C4-2B (cell line): ENCODE data around the gene EEIG1.

Experiments used
- H3K27ac ChIP-seq: fragments of 450-650 bp; 2 replicates; pipeline ENCODE4 v1.5.1; 2017
- ZFX ChIP-seq: fragments of 450-650 bp; IDR thresholded peaks from 2 replicates; pipeline ENCODE4 v1.6.1; 2017
- TF ChIP-seq, protein P1 (sequence below): fragments of 450-650 bp; conservative IDR thresholded peaks from 2 replicates; pipeline ENCODE4 v1.5.1; 2017; ENCODE audit warnings: mild to moderate bottlenecking

EEIG1 gene

DNA sequence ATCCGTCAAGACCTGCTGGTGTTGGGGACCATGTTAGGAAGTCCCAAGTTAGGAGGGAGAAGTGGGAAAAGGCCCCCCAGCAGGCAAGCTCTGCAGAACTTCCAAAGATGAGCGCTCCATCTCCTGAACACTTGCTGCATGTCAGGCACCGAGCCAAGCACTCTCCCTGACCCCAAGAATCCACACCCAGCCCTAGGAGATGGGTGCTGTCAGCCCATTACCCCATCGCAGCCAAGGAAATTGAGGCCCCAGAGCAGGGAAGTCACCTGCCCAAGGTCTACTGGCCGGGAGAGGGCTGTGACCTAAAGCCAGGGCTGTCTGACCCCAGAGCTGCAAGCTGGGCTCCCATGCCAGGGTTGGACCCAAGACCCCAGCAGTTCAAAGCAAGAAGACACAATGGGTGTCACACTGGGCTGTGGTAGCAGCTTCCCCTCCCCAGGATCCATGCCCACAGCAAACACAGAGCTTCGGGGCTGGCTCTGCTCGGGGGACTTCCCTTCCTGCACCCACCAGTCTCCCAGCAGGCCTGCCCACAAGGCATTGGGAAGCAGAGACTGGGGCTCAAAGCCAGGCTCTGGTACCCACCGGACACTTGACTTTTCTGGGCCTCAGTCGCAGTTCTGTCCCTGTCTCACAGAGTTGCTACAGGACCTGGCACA is 13.5 kb downstream of the EEIG1 start:
- no peak for TF ChIP-seq ZFX
- TF ChIP-seq, protein P1, sequence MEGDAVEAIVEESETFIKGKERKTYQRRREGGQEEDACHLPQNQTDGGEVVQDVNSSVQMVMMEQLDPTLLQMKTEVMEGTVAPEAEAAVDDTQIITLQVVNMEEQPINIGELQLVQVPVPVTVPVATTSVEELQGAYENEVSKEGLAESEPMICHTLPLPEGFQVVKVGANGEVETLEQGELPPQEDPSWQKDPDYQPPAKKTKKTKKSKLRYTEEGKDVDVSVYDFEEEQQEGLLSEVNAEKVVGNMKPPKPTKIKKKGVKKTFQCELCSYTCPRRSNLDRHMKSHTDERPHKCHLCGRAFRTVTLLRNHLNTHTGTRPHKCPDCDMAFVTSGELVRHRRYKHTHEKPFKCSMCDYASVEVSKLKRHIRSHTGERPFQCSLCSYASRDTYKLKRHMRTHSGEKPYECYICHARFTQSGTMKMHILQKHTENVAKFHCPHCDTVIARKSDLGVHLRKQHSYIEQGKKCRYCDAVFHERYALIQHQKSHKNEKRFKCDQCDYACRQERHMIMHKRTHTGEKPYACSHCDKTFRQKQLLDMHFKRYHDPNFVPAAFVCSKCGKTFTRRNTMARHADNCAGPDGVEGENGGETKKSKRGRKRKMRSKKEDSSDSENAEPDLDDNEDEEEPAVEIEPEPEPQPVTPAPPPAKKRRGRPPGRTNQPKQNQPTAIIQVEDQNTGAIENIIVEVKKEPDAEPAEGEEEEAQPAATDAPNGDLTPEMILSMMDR, result no peak
- H3K27ac ChIP-seq, result peak overlapping the region; percentile 85

DNA sequence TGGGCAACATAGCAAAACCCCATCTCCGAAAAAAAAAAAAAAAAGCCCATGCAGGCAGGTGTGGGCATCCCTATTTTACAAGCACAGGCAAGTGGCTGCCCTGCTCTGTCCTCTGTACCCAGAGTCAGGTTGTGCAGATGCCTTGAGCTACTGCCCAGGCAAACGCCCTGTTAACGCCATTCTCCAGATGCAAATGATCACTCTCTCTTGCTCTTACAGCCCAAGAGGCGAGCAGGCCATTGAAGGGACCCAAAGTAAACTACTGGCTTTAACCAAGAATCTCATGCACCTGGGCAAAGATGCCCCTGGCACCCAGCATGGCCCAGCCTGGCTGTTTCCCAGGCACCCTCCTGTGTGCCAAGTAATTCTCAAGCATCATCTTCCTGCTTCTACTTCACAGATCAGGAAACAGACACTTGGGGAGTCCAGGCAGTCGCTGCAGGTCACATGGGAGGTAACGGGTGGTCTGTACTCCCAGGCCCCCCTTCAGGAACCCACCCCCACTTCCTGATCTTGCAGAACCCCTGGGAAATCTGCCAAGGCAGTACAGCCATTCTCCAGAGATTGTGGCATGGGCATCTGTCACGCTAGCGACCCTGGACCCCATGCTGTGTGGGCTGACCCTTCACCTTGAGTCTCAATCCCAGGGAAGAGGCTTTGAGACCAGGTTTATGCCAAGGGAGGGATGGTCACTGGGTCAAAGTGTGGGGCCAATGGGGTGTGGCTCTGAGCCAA is 14.2 kb downstream of the EEIG1 start:
- TF ChIP-seq, protein P1, result no peak
- no peak for TF ChIP-seq ZFX
- peak overlapping the region; percentile 85 for H3K27ac ChIP-seq

DNA sequence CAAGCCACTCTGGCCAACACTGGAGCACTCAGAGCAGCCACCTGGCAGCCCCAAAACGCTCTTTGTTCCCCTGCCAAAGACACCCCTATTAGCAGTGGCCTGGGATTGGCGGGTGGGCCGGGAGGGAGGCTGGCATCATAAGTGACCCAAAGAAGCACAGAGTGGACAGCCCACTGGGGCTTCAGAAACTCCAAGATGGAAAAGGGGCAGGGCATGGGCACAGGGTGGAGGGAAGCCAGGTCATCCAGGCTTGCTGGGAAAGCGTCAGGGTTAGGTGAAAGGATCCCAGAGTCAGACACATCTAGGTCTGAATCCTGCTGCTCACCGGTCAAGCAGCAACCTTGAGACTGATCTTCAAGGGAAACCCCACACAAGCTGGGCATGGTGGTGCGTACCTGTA is 14.8 kb downstream of the EEIG1 start:
- peak overlapping the region; percentile 85 for H3K27ac ChIP-seq
- TF ChIP-seq ZFX, result no peak
- TF ChIP-seq, protein P1, result no peak

DNA sequence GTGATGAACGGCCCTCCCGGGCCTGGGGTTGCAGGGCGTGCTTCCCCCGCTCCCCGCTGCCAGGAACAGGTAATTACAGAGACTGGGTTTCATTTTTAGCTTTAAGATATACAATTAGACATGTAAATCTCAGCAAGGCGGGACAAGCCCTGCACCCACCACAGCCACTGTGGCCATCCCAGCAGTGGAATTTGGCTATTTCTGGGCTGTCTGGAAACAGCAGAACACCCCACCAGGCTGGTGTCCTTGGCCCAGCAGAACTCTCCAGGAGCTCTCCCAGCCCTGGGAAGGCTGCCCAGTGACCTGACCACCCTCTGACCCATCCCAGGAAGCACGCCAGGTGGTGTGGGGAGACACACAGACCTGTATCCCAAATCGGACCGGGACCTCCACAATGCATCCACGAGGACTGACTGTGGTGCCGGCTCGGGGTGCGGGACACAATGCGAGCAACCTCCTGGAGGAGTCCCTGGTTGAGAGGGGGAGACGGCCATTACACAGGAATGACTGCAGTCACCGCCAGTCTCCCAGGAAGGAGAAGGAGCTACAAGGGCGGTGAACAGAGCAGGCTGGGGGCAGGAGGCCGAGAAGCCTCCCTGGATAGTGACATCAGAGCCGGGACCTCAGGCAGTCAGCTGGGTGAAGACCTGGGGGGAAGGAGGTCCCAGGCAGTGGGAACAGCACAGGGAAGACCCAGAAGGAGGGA is 17.3 kb downstream of the EEIG1 start:
- TF ChIP-seq, protein P1, result no peak
- TF ChIP-seq ZFX, result no peak
- H3K27ac ChIP-seq, result peak overlapping the region; percentile 85; the same call in 1 of the 2 replicates

DNA sequence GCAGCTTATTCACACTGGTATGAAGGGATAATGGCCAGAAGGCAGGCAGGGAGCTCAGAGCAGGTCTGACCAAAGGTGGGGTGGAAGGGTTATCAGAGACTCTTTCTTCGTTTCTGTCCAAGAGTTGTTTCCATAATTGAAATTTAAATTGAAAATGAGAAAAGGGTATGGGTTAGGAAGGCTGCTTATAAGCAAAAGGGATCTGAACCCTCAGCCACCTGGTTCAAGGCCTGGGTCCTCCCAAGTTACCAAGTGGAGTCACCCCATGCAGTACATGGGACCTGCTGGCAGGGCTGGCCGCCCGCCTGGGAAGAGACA is 17.8 kb downstream of the EEIG1 start:
- peak overlapping the region; percentile 85; the same call in 1 of the 2 replicates for H3K27ac ChIP-seq
- TF ChIP-seq ZFX, result no peak

DNA sequence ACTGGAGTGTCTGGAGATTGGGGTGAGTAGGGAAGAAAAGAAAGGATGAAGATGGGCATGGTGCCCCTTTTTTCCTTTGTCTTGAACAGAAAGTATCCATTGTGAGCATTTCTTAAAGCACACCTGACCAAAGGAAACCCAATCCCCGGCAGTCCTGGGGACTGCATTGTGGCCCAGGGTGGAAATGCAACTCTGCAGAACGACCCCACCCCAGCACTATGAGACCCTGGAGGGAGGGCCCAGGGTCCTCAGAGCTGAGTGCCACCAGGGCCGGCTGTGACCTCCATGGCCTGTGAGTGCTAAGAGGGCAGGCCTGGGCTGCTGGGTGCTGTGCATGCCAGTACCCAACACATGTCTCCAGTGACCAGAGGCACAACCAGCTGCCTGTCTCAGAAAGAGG is 18.5 kb downstream of the EEIG1 start:
- H3K27ac ChIP-seq, result no peak overlapping the region
- TF ChIP-seq, protein P1, result no peak
- TF ChIP-seq ZFX, result no peak

DNA sequence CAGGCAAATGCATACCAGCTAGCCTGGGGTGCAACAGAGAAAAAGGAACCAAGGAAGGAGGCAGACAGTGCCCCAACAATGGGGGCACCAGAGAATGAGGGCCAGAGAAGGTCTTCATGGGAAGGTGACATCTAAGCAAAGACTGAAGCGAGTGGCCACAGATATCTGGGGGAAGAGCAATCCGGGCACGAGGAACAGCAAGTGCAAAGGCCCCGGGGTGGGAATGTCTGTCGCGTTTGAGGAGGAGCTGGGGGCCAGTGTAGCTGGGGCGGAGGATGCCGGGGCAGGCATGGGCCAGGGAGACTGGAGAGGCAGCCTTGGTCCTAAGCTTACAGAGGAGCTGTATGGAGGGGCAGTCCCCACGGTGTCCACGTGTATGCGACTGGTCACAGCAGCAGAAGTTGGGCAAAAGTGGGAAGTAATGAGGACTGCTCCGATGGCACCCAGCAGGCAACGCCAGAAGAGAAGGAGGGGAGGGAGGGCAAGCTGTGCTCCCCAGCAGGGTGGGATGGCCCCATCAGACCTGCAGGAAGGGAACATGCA is 19.1 kb downstream of the EEIG1 start:
- H3K27ac ChIP-seq, result no peak overlapping the region
- TF ChIP-seq ZFX, result no peak
- TF ChIP-seq, protein P1, result no peak
